AML-193 (cell line): ENCODE measurements around the gene TRIO.
A peak's percentile ranks its signal among the peaks of the same experiment; 100 is the strongest.
"Not testable (repeated sequence)": the region's sequence is repeated elsewhere in the genome, so short reads cannot be mapped to it uniquely, and the experiment has no call there.

Experiments used
- DNase-seq, 2 experiments: peaks; one replicate each; lab custom pipeline; 2025; lab: John Stamatoyannopoulos, UW

Gene TRIO

GRCh38 chr5:14359069-14360043, 216.2 kb downstream of the TRIO start:
- DNase-seq, result no peak

GRCh38 chr5:14362491-14362890, 219.3 kb downstream of the TRIO start:
- no peak for DNase-seq

GRCh38 chr5:14364096-14364495, 221.0 kb downstream of the TRIO start:
- peak; percentile 24 to 25 for DNase-seq

GRCh38 chr5:14364576-14365472, 221.7 kb downstream of the TRIO start:
- DNase-seq, result no peak

- DNase-seq, result no peak
Observed at GRCh38 chr5:14365831-14366430, 222.8 kb downstream of the TRIO start.

- no peak for DNase-seq
Observed at GRCh38 chr5:14366763-14367162, 223.6 kb downstream of the TRIO start.

- no peak for DNase-seq
Observed at GRCh38 chr5:14367364-14367763, 224.2 kb downstream of the TRIO start.

GRCh38 chr5:14369780-14370179, 226.6 kb downstream of the TRIO start:
- no peak for DNase-seq

- DNase-seq, result no peak
Observed at GRCh38 chr5:14370386-14370785, 227.2 kb downstream of the TRIO start.

GRCh38 chr5:14373685-14374084, 230.5 kb downstream of the TRIO start:
- no peak for DNase-seq

GRCh38 chr5:14374100-14374499, 231.0 kb downstream of the TRIO start:
- no peak for DNase-seq

GRCh38 chr5:14376789-14377188, 233.6 kb downstream of the TRIO start:
- no peak for DNase-seq

GRCh38 chr5:14379739-14380497, 236.8 kb downstream of the TRIO start:
- no peak for DNase-seq

GRCh38 chr5:14380712-14381111, 237.6 kb downstream of the TRIO start:
- no peak for DNase-seq

- no peak for DNase-seq
Observed at GRCh38 chr5:14382640-14383039, 239.5 kb downstream of the TRIO start.

- no peak for DNase-seq
Observed at GRCh38 chr5:14383923-14384322, 240.8 kb downstream of the TRIO start.

- DNase-seq, result no peak
Observed at GRCh38 chr5:14385019-14385418, 241.9 kb downstream of the TRIO start.

GRCh38 chr5:14386884-14387624, 243.9 kb downstream of the TRIO start:
- no peak for DNase-seq

- no peak for DNase-seq
Observed at GRCh38 chr5:14388741-14389140, 245.6 kb downstream of the TRIO start.

GRCh38 chr5:14392552-14392951, 249.4 kb downstream of the TRIO start:
- not testable (repeated sequence) for DNase-seq

- DNase-seq, result no peak
Observed at GRCh38 chr5:14394365-14394764, 251.2 kb downstream of the TRIO start.
